Mammary epithelial cell (primary cell): ENCODE data around the gene FARP1.

ENCODE experiments used
- CTCF ChIP-seq, 2 donors: IDR thresholded peaks in 1 of 2; conservative IDR thresholded peaks in 1 of 2; 2 replicates each; pipeline ENCODE4 v1.5.1; 2011 to 2012; ENCODE audit warnings: inconsistent platforms in 2 of 2, low read length in 2 of 2, mild to moderate bottlenecking in 2 of 2, control low read depth in 1 of 2, low read depth in 1 of 2; ENCODE audit not compliant: insufficient read depth in 1 of 2; ENCODE audit errors: extremely low read depth in 1 of 2
- EZH2 ChIP-seq: IDR thresholded peaks from 2 replicates; pipeline ENCODE4 v1.6.1; 2012; ENCODE audit warnings: low read length, inconsistent platforms, borderline replicate concordance

GRCh38 chr13:98141091-98141490, 1.8 kb upstream of the FARP1 start:
- TF ChIP-seq CTCF (conservative IDR thresholded peaks at IDR 0.05 in 1 of 2, IDR thresholded peaks at IDR 0.05 in 1 of 2; ENCODE audit: extremely low read depth in 1 of 2, insufficient read depth in 1 of 2, low read depth in 1 of 2, low read length in 2 of 2) (no peak), EZH2 (no peak)
